ENCODE data around the gene EEA1.

Gene EEA1

GRCh38 chr12:92786045-92786444 is 143.1 kb downstream of the EEA1 start:
- H3K9me3 ChIP-seq (ENCODE audit: control insufficient read depth, insufficient read depth, low read length), result no peaks in the 10 kb centered on the region

GRCh38 chr12:92785563-92785950 is 143.5 kb downstream of the EEA1 start:
- no peaks in the 10 kb centered on the region for H3K9me3 ChIP-seq (ENCODE audit: control insufficient read depth, insufficient read depth, low read length)
- no peaks in the 10 kb centered on the region for H3K36me3 ChIP-seq (ENCODE audit: control insufficient read depth, insufficient read depth, low read length)
- no peaks in the 10 kb centered on the region for H3K27me3 ChIP-seq (ENCODE audit: control insufficient read depth, insufficient read depth, low read length)
- no peak overlapping the region for H3K4me3 ChIP-seq (ENCODE audit: low read depth, low read length)
- H3K9ac ChIP-seq (ENCODE audit: low read depth, low read length), result no peak overlapping the region
- no peaks in the 10 kb centered on the region for H3K4me1 ChIP-seq (ENCODE audit: control insufficient read depth, insufficient read depth, low read length)

More at GRCh38 chr12:92786045-92786444, 143.1 kb downstream of the EEA1 start:
- no peaks in the 10 kb centered on the region for H3K27me3 ChIP-seq (ENCODE audit: control insufficient read depth, insufficient read depth, low read length)
- H3K9ac ChIP-seq (ENCODE audit: low read depth, low read length), result no peak overlapping the region
- no peaks in the 10 kb centered on the region for H3K36me3 ChIP-seq (ENCODE audit: control insufficient read depth, insufficient read depth, low read length)
- H3K4me3 ChIP-seq (ENCODE audit: low read depth, low read length), result no peak overlapping the region
- H3K4me1 ChIP-seq (ENCODE audit: control insufficient read depth, insufficient read depth, low read length), result no peaks in the 10 kb centered on the region

DNA sequence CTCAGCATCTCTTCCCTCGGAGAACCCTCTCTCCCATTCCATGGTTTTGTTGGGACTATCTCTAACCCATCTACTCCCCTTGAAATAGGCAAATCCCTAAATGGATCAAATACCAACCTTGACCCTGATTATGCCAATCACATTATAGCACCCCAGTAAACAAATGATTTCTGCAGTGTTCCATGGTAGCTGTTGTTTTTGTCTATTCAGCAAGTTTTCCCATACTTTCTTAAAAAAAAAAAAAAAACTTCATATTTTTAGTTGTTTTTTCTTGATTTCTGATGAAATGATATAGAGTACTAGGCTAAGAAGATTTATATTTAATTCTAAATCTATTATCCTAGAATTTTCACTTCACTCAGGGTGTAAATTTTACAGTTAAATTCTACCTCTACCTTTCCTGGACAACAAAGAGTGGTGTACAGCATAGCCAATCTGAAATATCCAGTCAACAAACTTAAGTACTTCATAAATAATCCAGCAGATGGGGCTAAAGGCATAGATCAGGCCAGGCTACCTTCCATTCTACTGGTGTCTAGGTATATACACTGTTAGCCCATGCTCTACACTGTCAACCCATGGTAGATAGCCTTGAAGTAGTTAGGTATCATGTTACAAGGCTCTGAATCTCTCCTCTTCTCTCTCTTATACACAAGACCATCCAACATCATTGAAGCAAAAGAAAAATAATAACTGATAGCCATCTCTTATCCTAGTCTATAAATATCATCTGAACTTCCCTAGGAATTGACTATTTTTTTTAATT is 144.1 kb downstream of the EEA1 start:
- Histone ChIP-seq H3K36me3 (ENCODE audit: control insufficient read depth, insufficient read depth, low read length) (no peaks in the 10 kb centered on the region), H3K4me1 (ENCODE audit: control insufficient read depth, insufficient read depth, low read length) (peaks cover under 1% of the 10 kb centered on the region), H3K4me3 (ENCODE audit: low read depth, low read length) (no peak overlapping the region), H3K9ac (ENCODE audit: low read depth, low read length) (no peak overlapping the region), H3K27me3 (ENCODE audit: control insufficient read depth, insufficient read depth, low read length) (no peaks in the 10 kb centered on the region), H3K9me3 (ENCODE audit: control insufficient read depth, insufficient read depth, low read length) (no peaks in the 10 kb centered on the region)

- Histone ChIP-seq H3K27me3 (ENCODE audit: control insufficient read depth, insufficient read depth, low read length) (no peaks in the 10 kb centered on the region), H3K9ac (ENCODE audit: low read depth, low read length) (no peak overlapping the region), H3K9me3 (ENCODE audit: control insufficient read depth, insufficient read depth, low read length) (no peaks in the 10 kb centered on the region), H3K4me1 (ENCODE audit: control insufficient read depth, insufficient read depth, low read length) (peaks cover 4% of the 10 kb centered on the region), H3K36me3 (ENCODE audit: control insufficient read depth, insufficient read depth, low read length) (no peaks in the 10 kb centered on the region), H3K4me3 (ENCODE audit: low read depth, low read length) (no peak overlapping the region)
These were observed 144.7 kb downstream of the EEA1 start for GRCh38 chr12:92784356-92784755.

DNA sequence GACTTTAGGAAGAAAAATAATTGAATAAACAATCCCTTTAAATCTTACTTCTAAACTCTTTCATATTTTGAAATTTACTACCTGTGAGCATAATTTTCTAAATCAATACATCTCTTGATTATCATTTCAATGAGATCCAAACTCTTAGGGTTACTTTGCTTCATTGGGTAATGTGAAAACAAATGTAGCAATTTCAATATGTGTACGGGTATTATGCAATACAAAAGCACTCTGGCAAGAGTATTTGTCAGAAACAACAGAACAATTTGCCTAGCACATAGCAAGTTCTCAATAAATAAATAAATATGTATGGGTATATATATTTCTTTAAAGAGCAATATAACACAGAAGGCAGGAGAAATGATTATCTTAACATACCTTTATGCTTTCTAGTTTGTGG is 149.2 kb downstream of the EEA1 start:
- H3K9me3 ChIP-seq (ENCODE audit: control insufficient read depth, insufficient read depth, low read length), result no peaks in the 10 kb centered on the region
- no peak overlapping the region for H3K4me3 ChIP-seq (ENCODE audit: low read depth, low read length)
- peaks cover 7% of the 10 kb centered on the region for H3K4me1 ChIP-seq (ENCODE audit: control insufficient read depth, insufficient read depth, low read length)
- H3K27me3 ChIP-seq (ENCODE audit: control insufficient read depth, insufficient read depth, low read length), result no peaks in the 10 kb centered on the region
- H3K36me3 ChIP-seq (ENCODE audit: control insufficient read depth, insufficient read depth, low read length), result no peaks in the 10 kb centered on the region
- H3K9ac ChIP-seq (ENCODE audit: low read depth, low read length), result no peak overlapping the region

GRCh38 chr12:92778525-92778924 is 150.6 kb downstream of the EEA1 start:
- no peak overlapping the region for H3K9ac ChIP-seq (ENCODE audit: low read depth, low read length)
- H3K9me3 ChIP-seq (ENCODE audit: control insufficient read depth, insufficient read depth, low read length), result no peaks in the 10 kb centered on the region
- no peak overlapping the region for H3K4me3 ChIP-seq (ENCODE audit: low read depth, low read length)
- peaks cover 7% of the 10 kb centered on the region for H3K4me1 ChIP-seq (ENCODE audit: control insufficient read depth, insufficient read depth, low read length)
- no peaks in the 10 kb centered on the region for H3K27me3 ChIP-seq (ENCODE audit: control insufficient read depth, insufficient read depth, low read length)
- H3K36me3 ChIP-seq (ENCODE audit: control insufficient read depth, insufficient read depth, low read length), result no peaks in the 10 kb centered on the region

- H3K36me3 ChIP-seq (ENCODE audit: control insufficient read depth, insufficient read depth, low read length), result no peaks in the 10 kb centered on the region
- H3K27me3 ChIP-seq (ENCODE audit: control insufficient read depth, insufficient read depth, low read length), result no peaks in the 10 kb centered on the region
- H3K4me1 ChIP-seq (ENCODE audit: control insufficient read depth, insufficient read depth, low read length), result peaks cover 7% of the 10 kb centered on the region
- no peak overlapping the region for H3K4me3 ChIP-seq (ENCODE audit: low read depth, low read length)
- H3K9ac ChIP-seq (ENCODE audit: low read depth, low read length), result no peak overlapping the region
- H3K9me3 ChIP-seq (ENCODE audit: control insufficient read depth, insufficient read depth, low read length), result no peaks in the 10 kb centered on the region
These were observed 153.7 kb downstream of the EEA1 start for GRCh38 chr12:92775416-92775815.

DNA sequence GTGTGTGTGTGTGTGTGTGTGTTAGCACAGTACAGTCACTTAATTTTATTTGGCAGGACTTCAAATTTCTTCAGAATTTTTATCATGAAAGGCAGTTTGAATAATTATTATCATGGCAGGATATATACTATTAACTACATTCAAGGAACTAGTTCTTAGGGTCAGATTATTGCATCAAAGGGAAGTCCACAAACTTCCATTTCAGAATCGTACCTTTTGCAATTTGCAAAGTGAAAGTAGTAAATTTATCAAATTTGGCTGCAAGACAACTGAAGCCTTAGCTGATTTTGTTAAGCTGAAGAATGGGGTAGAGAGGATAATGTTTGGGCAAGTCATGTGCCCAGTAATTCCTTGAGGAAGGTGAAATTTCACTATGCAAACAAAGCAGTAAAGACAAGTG is 158.1 kb downstream of the EEA1 start:
- Histone ChIP-seq H3K9me3 (ENCODE audit: control insufficient read depth, insufficient read depth, low read length) (no peaks in the 10 kb centered on the region), H3K27me3 (ENCODE audit: control insufficient read depth, insufficient read depth, low read length) (no peaks in the 10 kb centered on the region), H3K4me1 (ENCODE audit: control insufficient read depth, insufficient read depth, low read length) (no peaks in the 10 kb centered on the region), H3K4me3 (ENCODE audit: low read depth, low read length) (no peak overlapping the region), H3K9ac (ENCODE audit: low read depth, low read length) (no peak overlapping the region), H3K36me3 (ENCODE audit: control insufficient read depth, insufficient read depth, low read length) (no peaks in the 10 kb centered on the region)

GRCh38 chr12:92769124-92769901 is 159.8 kb downstream of the EEA1 start:
- no peak overlapping the region for H3K9ac ChIP-seq (ENCODE audit: low read depth, low read length)
- no peaks in the 10 kb centered on the region for H3K36me3 ChIP-seq (ENCODE audit: control insufficient read depth, insufficient read depth, low read length)
- H3K4me3 ChIP-seq (ENCODE audit: low read depth, low read length), result no peak overlapping the region
- H3K4me1 ChIP-seq (ENCODE audit: control insufficient read depth, insufficient read depth, low read length), result no peaks in the 10 kb centered on the region
- H3K27me3 ChIP-seq (ENCODE audit: control insufficient read depth, insufficient read depth, low read length), result no peaks in the 10 kb centered on the region
- no peaks in the 10 kb centered on the region for H3K9me3 ChIP-seq (ENCODE audit: control insufficient read depth, insufficient read depth, low read length)

DNA sequence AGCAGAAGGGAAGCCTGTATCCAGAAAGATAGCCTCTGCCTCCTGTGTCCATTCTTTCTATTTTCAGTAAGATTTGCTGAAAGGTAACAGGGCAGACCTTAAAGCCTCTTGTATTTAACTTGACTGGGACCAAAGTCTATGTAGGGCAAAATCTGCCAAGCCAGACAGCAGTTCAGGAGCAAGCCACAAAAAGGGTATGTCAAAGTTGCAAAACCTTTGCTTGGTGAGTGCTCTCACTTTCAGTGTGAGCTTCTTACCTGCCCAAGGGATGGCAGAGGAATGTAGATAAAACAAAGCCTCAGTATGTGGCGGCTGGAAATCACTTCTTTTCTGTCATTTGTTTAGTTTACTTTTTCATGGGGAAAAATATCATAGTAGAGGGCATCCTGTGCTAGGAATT is 163.2 kb downstream of the EEA1 start:
- no peaks in the 10 kb centered on the region for H3K9me3 ChIP-seq (ENCODE audit: control insufficient read depth, insufficient read depth, low read length)
- no peak overlapping the region for H3K9ac ChIP-seq (ENCODE audit: low read depth, low read length)
- H3K36me3 ChIP-seq (ENCODE audit: control insufficient read depth, insufficient read depth, low read length), result no peaks in the 10 kb centered on the region
- H3K27me3 ChIP-seq (ENCODE audit: control insufficient read depth, insufficient read depth, low read length), result no peaks in the 10 kb centered on the region
- no peak overlapping the region for H3K4me3 ChIP-seq (ENCODE audit: low read depth, low read length)
- peaks cover 3% of the 10 kb centered on the region for H3K4me1 ChIP-seq (ENCODE audit: control insufficient read depth, insufficient read depth, low read length)

- Histone ChIP-seq H3K27me3 (ENCODE audit: control insufficient read depth, insufficient read depth, low read length) (no peaks in the 10 kb centered on the region), H3K9me3 (ENCODE audit: control insufficient read depth, insufficient read depth, low read length) (no peaks in the 10 kb centered on the region), H3K9ac (ENCODE audit: low read depth, low read length) (no peak overlapping the region), H3K4me1 (ENCODE audit: control insufficient read depth, insufficient read depth, low read length) (peaks cover 3% of the 10 kb centered on the region), H3K36me3 (ENCODE audit: control insufficient read depth, insufficient read depth, low read length) (no peaks in the 10 kb centered on the region), H3K4me3 (ENCODE audit: low read depth, low read length) (no peak overlapping the region)
These were observed 164.3 kb downstream of the EEA1 start for GRCh38 chr12:92764831-92765230.

DNA sequence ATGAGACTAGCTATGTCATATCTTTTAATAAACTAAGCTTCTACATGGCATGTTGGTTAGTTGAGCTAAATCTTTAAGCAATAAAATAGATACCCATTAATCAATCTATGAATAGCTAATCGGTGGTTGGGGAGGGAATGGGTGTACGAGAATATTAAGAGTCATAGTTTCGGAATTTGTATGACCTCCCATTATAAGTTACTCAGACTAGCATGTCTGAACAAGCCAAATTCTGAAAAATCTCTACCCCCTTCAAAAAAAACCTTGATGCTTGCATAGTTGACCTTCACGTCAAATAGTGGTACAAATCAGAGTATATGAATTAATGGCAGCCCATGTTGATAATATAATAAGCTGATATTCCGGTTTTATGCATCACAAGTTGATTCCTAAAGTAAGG is 166.3 kb downstream of the EEA1 start:
- no peaks in the 10 kb centered on the region for H3K9me3 ChIP-seq (ENCODE audit: control insufficient read depth, insufficient read depth, low read length)
- no peaks in the 10 kb centered on the region for H3K27me3 ChIP-seq (ENCODE audit: control insufficient read depth, insufficient read depth, low read length)
- no peaks in the 10 kb centered on the region for H3K36me3 ChIP-seq (ENCODE audit: control insufficient read depth, insufficient read depth, low read length)
- no peak overlapping the region for H3K4me3 ChIP-seq (ENCODE audit: low read depth, low read length)
- H3K9ac ChIP-seq (ENCODE audit: low read depth, low read length), result no peak overlapping the region
- H3K4me1 ChIP-seq (ENCODE audit: control insufficient read depth, insufficient read depth, low read length), result peaks cover 3% of the 10 kb centered on the region

All from iPS-15b (cell line).